ENCODE results near the gene MOGAT1. TPM values are rescaled to one million over a fixed set of nuclear protein-coding genes. Genes with fewer than 3 reads are reported as not detected.

MOGAT1 gene
- total and polyA plus RNA-seq, 9 of the 15 experiments (the other 6 are each of a cell fraction or from before 2014, with no cell fraction given) = not detected

DNA sequence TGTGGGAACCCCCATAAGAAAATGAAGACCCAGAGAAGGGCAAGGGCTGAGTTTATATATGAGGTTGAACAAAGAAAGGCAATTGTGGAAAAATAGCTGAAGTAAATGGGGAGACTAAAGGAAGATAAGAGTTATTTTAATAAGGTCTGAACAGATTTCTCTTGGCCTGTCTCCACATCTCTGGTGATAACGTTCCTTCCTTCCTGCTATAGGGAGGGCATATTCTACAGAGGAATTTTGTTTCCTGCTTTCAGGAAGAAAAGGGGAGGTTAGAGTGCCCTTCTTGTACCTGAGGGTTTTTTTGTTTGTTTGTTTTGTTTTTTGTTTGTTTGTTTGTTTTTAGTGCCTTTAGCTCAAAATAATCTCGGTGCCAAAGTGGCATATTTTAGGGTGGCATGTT, 31.6 kb downstream of the MOGAT1 start:
- FAIRE-seq (no peak), DNase-seq (ENCODE audit: extremely low read depth in 1 of 4, low spot score in 3 of 4) (no peak), ATAC-seq (no peak)
- CTCF ChIA-PET (ENCODE audit: low intra/inter-chr PET ratio) = no interaction called here
- in situ Hi-C loops (cut with MboI) = no loop called here
- BruUV-seq (replicated peaks) = no TSS peak
- H3K4me2 ChIP-seq (ENCODE audit: insufficient read depth, low read length) = no peak overlapping the region
- WGBS (ENCODE audit: insufficient coverage, low coverage, missing lambda C conversion rate) = 0% methylated on average over 1 of the region's 2 CpGs
- POLR2A ChIA-PET = interaction anchor here (0.7 kb wide), 1 partner anchor 12 kb away, joined by 3 read pairs; no protein-coding TSS in a partner anchor
- H3K27me3 ChIP-seq (ENCODE audit: control insufficient read depth in 2 of 2, insufficient read depth in 2 of 2, low read length in 2 of 2) = no peaks in the 10 kb centered on the region; a peak in 1 of 5 replicates
- no peaks in the 10 kb centered on the region for H3K79me2 ChIP-seq (ENCODE audit: control insufficient read depth, insufficient read depth, low read length)
- no peak overlapping the region for H3K4me3 ChIP-seq
- H3K4me1 ChIP-seq (replicated peaks in 1 of 2; ENCODE audit: control insufficient read depth in 2 of 2, insufficient read depth in 2 of 2, low read length in 2 of 2) = no peaks in the 10 kb centered on the region
- no peak overlapping the region for H3K9ac ChIP-seq (ENCODE audit: insufficient read depth in 1 of 2, low read depth in 2 of 2, low read length in 2 of 2)
- intact Hi-C loops (cut with micrococcal nuclease) = no loop called here
- H3K27ac ChIP-seq (ENCODE audit: extremely low read depth, low read depth, low read length) = no peak overlapping the region
- H3K9me1 ChIP-seq (ENCODE audit: control insufficient read depth, insufficient read depth, low read length) = no peaks in the 10 kb centered on the region
- H2AFZ ChIP-seq (ENCODE audit: low read depth, low read length) = no peak overlapping the region
- H4K20me1 ChIP-seq (replicated peaks; ENCODE audit: control insufficient read depth, insufficient read depth, low read length) = no peaks in the 10 kb centered on the region
- TF ChIP-seq ZFPM2 (CRISPR knock-in tag; IDR thresholded peaks at IDR 0.05) (no peak), RBM25 (IDR thresholded peaks at IDR 0.05; ENCODE audit: low read depth, low read length, severe bottlenecking) (no peak), KDM1A (IDR thresholded peaks at IDR 0.05) (no peak), STAG1 (CRISPR knock-in tag; IDR thresholded peaks at IDR 0.05; ENCODE audit: borderline replicate concordance) (no peak), ZZZ3 (IDR thresholded peaks at IDR 0.05) (no peak), CBFA2T2 (conservative IDR thresholded peaks at IDR 0.05) (no peak), POLR2AphosphoS5 (IDR thresholded peaks at IDR 0.05; ENCODE audit: control insufficient read depth, insufficient read depth, low read depth, low read length) (no peak), POLR2B (IDR thresholded peaks at IDR 0.05; ENCODE audit: low read depth, partially characterized antibody) (no peak)
- H3K36me3 ChIP-seq (ENCODE audit: control insufficient read depth, insufficient read depth, low read length) = no peaks in the 10 kb centered on the region
- no peaks in the 10 kb centered on the region for H3K9me3 ChIP-seq (replicated peaks; ENCODE audit: control insufficient read depth, insufficient read depth, low read depth, low read length)
